OCI-M2 (cell line): ENCODE results near the gene ZNF331.

Experiments
- DNase-seq: peaks from one replicate; lab custom pipeline; 2025; ENCODE audit not compliant: unreplicated experiment; lab: John Stamatoyannopoulos, UW

The ZNF331 gene

GRCh38 chr19:53571339-53571738 lies 33.4 kb downstream of the ZNF331 start:
- no peak for DNase-seq

- no peak for DNase-seq
Measured at GRCh38 chr19:53576941-53577653, 39.2 kb downstream of the ZNF331 start.

GRCh38 chr19:53577968-53578367 lies 40.0 kb downstream of the ZNF331 start:
- DNase-seq, result no peak

GRCh38 chr19:53579518-53579917 lies 41.6 kb downstream of the ZNF331 start:
- DNase-seq, result no peak

- DNase-seq, result no peak
Measured at GRCh38 chr19:53580871-53581835, 43.2 kb downstream of the ZNF331 start.

GRCh38 chr19:53581871-53582279 lies 43.9 kb downstream of the ZNF331 start:
- no peak for DNase-seq

GRCh38 chr19:53583181-53583580 lies 45.2 kb downstream of the ZNF331 start:
- DNase-seq, result no peak

- no peak for DNase-seq
Measured at GRCh38 chr19:53586277-53586691, 48.3 kb downstream of the ZNF331 start.

- no peak for DNase-seq
Measured at GRCh38 chr19:53594811-53595509, 57.0 kb downstream of the ZNF331 start.

- no peak for DNase-seq
Measured at GRCh38 chr19:53595510-53595867, 57.5 kb downstream of the ZNF331 start.

- DNase-seq, result no peak
Measured at GRCh38 chr19:53596056-53596455, 58.1 kb downstream of the ZNF331 start.

GRCh38 chr19:53597023-53597422 lies 59.1 kb downstream of the ZNF331 start:
- DNase-seq, result no peak

- DNase-seq, result no peak
Measured at GRCh38 chr19:53598361-53598760, 60.4 kb downstream of the ZNF331 start.

- no peak for DNase-seq
Measured at GRCh38 chr19:53600217-53600616, 62.3 kb downstream of the ZNF331 start.

GRCh38 chr19:53606031-53606430 lies 68.1 kb downstream of the ZNF331 start:
- DNase-seq, result no peak

- DNase-seq, result no peak
Measured at GRCh38 chr19:53608381-53608780, 70.4 kb downstream of the ZNF331 start.

- no peak for DNase-seq
Measured at GRCh38 chr19:53612762-53613526, 75.0 kb downstream of the ZNF331 start.

- DNase-seq, result no peak
Measured at GRCh38 chr19:53621885-53622740, 84.2 kb downstream of the ZNF331 start.

GRCh38 chr19:53624771-53625545 lies 87.0 kb downstream of the ZNF331 start:
- DNase-seq, result no peak
